PC-3 (cell line): ENCODE measurements around the gene C1orf53. TPM values are rescaled to one million over a fixed set of nuclear protein-coding genes. Genes with fewer than 3 reads are reported as not detected.

Experiments used
- ATAC-seq: fragments of 200-7000 bp; cut with Tn5 transposase; 2 replicates; pipeline ENCODE4 v1.9.1; 2020; ENCODE audit warnings: mild to moderate bottlenecking, moderate library complexity
- BruUV-seq: library from RNA; stranded (reverse); fragments of 400-500 nt; replicated peaks from 2 replicates; lab custom pipeline; 2021; lab: Mats Ljungman, UMichigan
- CTCF ChIA-PET: fragments of 300-600 bp; sonication (Branson Sonifier 250); formaldehyde crosslinking; loops from one replicate; lab custom pipeline; 2022; ENCODE audit warnings: antibody characterized with exemption; lab: Charles Lee
- POLR2A ChIA-PET: fragments of 300-600 bp; sonication (Branson Sonifier 250); formaldehyde crosslinking; loops from one replicate; lab custom pipeline; 2022; ENCODE audit warnings: antibody characterized with exemption; ENCODE audit not compliant: unreplicated experiment; lab: Charles Lee
- DNase-seq: peaks from one replicate; pipeline ENCODE4 v3.0.0-alpha.2; 2015
- H2AFZ ChIP-seq: fragments of 300-600 bp; sonication (generic); 2 replicates; pipeline ENCODE4 v1.6.0; 2016; ENCODE audit warnings: antibody characterized with exemption, low read length
- H3F3A ChIP-seq: fragments of 300-600 bp; sonication (generic); one replicate; pipeline ENCODE4 v1.6.0; 2017; ENCODE audit warnings: antibody characterized with exemption, low read length, control low read depth, mild to moderate bottlenecking; ENCODE audit not compliant: unreplicated experiment
- H3K27ac ChIP-seq: fragments of 300-600 bp; sonication (generic); 2 replicates; pipeline ENCODE4 v1.5.1; 2016; ENCODE audit warnings: mild to moderate bottlenecking, low read length
- H3K27me3 ChIP-seq: fragments of 300-600 bp; sonication (generic); 2 replicates; pipeline ENCODE4 v1.6.1; 2016; ENCODE audit warnings: low read length, mixed read lengths
- H3K36me3 ChIP-seq: fragments of 300-600 bp; sonication (generic); 2 replicates; pipeline ENCODE4 v1.6.1; 2016; ENCODE audit warnings: low read depth, mixed run types, low read length, mixed read lengths
- H3K4me1 ChIP-seq: fragments of 300-600 bp; sonication (generic); 2 replicates; pipeline ENCODE4 v1.5.1; 2016; ENCODE audit warnings: low read length; ENCODE audit not compliant: insufficient read depth
- H3K4me2 ChIP-seq: fragments of 300-600 bp; sonication (generic); 2 replicates; pipeline ENCODE4 v1.6.0; 2016; ENCODE audit warnings: low read length
- H3K4me3 ChIP-seq: fragments of 300-600 bp; sonication (generic); 2 replicates; pipeline ENCODE4 v1.5.1; 2016; ENCODE audit warnings: mild to moderate bottlenecking, low read length, mixed read lengths
- H3K79me2 ChIP-seq: fragments of 300-600 bp; sonication (generic); 2 replicates; pipeline ENCODE4 v1.6.1; 2017; ENCODE audit warnings: low read length, mixed read lengths
- H3K9ac ChIP-seq: fragments of 300-600 bp; sonication (generic); 2 replicates; pipeline ENCODE4 v1.6.0; 2016; ENCODE audit warnings: mild to moderate bottlenecking, low read length
- H3K9me2 ChIP-seq: fragments of 300-600 bp; sonication (generic); replicated peaks from 2 replicates; pipeline ENCODE4 v1.6.1; 2016; ENCODE audit warnings: mixed run types, low read length, mixed read lengths
- H3K9me3 ChIP-seq: fragments of 300-600 bp; sonication (generic); 2 replicates; pipeline ENCODE4 v1.6.1; 2016; ENCODE audit warnings: low read length, mixed read lengths
- H4K20me1 ChIP-seq: fragments of 300-600 bp; sonication (generic); 2 replicates; pipeline ENCODE4 v1.6.1; 2016; ENCODE audit warnings: low read length, mixed read lengths
- CTCF ChIP-seq: fragments of 300-600 bp; sonication (generic); conservative IDR thresholded peaks from 2 replicates; pipeline ENCODE4 v1.5.1; 2017; ENCODE audit warnings: antibody characterized with exemption, low read depth, mild to moderate bottlenecking, low read length
- EZH2 ChIP-seq: fragments of 300-600 bp; sonication (generic); IDR thresholded peaks from one replicate; pipeline ENCODE4 v1.6.1; 2017; ENCODE audit warnings: antibody characterized with exemption, mild to moderate bottlenecking, low read length; ENCODE audit not compliant: unreplicated experiment
- EZH2phosphoT487 ChIP-seq: fragments of 300-600 bp; sonication (generic); IDR thresholded peaks from 2 replicates; pipeline ENCODE4 v1.6.1; 2018; ENCODE audit warnings: mild to moderate bottlenecking, antibody characterized with exemption, low read length, borderline replicate concordance
- intact Hi-C: fragments of 100-400 bp; cut with micrococcal nuclease; formaldehyde crosslinking; loops from 2 replicates; pipeline ENCODE4 v1.9.0; 2023
- total RNA-seq: library from RNA; depleted of rRNA; stranded (reverse); fragments of >200 nt; gene quantifications from 2 replicates; pipeline ENCODE4 v1.2.3, GENCODE V29; 2014

C1orf53 gene
- total RNA-seq, 1 experiment from 2014 or later = 10.4 TPM

GRCh38 chr1:197927908-197928665 is 25.7 kb downstream of the C1orf53 start:
- H3K9me2 ChIP-seq = no peaks in the 10 kb centered on the region
- no peak for TF ChIP-seq EZH2
- TF ChIP-seq CTCF = no peak
- TF ChIP-seq EZH2phosphoT487 = no peak
- ChIA-PET CTCF (no interaction called here), POLR2A (no interaction called here)
- BruUV-seq = no TSS peak
- intact Hi-C loops = loop anchor here (10.0 kb wide), 2 partner anchors 523 to 537 kb away; no protein-coding TSS in a partner anchor
- H3K27me3 ChIP-seq = no peaks in the 10 kb centered on the region
- no peaks in the 10 kb centered on the region for H3K36me3 ChIP-seq
- ATAC-seq (no peak), DNase-seq (no peak)
- H3K79me2 ChIP-seq = no peaks in the 10 kb centered on the region
- no peaks in the 10 kb centered on the region for H3F3A ChIP-seq
- no peak overlapping the region for H3K27ac ChIP-seq
- no peaks in the 10 kb centered on the region for H3K9me3 ChIP-seq
- no peaks in the 10 kb centered on the region for H4K20me1 ChIP-seq
- no peak overlapping the region for H3K9ac ChIP-seq
- no peak overlapping the region for H2AFZ ChIP-seq
- H3K4me1 ChIP-seq = no peaks in the 10 kb centered on the region
- H3K4me2 ChIP-seq = no peak overlapping the region
- no peak overlapping the region for H3K4me3 ChIP-seq

- H3K4me2 ChIP-seq = no peak overlapping the region
- POLR2A ChIA-PET = no interaction called here
Observed at GRCh38 chr1:197928849-197929336, 26.5 kb downstream of the C1orf53 start.

More at GRCh38 chr1:197928849-197929336, 26.5 kb downstream of the C1orf53 start:
- intact Hi-C loops = loop anchor here (10.0 kb wide), 2 partner anchors 524 to 536 kb away; no protein-coding TSS in a partner anchor
- Histone ChIP-seq H3K9me2 (no peaks in the 10 kb centered on the region), H3K9me3 (no peaks in the 10 kb centered on the region), H3K27ac (no peak overlapping the region), H3K4me1 (no peaks in the 10 kb centered on the region), H3K27me3 (no peaks in the 10 kb centered on the region), H3K79me2 (no peaks in the 10 kb centered on the region), H3K36me3 (no peaks in the 10 kb centered on the region), H2AFZ (no peak overlapping the region), H3K9ac (no peak overlapping the region), H3K4me3 (no peak overlapping the region), H4K20me1 (no peaks in the 10 kb centered on the region), H3F3A (no peaks in the 10 kb centered on the region)
- CTCF ChIA-PET = no interaction called here
- no peak for DNase-seq
- no peak for ATAC-seq
- TF ChIP-seq CTCF (no peak), EZH2phosphoT487 (no peak), EZH2 (no peak)
- no TSS peak for BruUV-seq
